Kidney (tissue), 14 donors: ENCODE measurements around the gene SRRM3. TPM values are rescaled to one million over a fixed set of nuclear protein-coding genes. Genes with fewer than 3 reads are reported as not detected.
A peak's percentile ranks its signal among the peaks of the same experiment; 100 is the strongest.

Experiments used
- DNase-seq, 5 donors: peaks; one replicate each; pipeline ENCODE4 v3.0.0-alpha.2; 2013 to 2020
- FAIRE-seq: peaks from 2 replicates; lab custom pipeline; 2012; peaks lifted over from hg19 to GRCh38; lab: Jason Lieb, UNC
- H3K27ac ChIP-seq, 2 donors: one replicate each; pipeline ENCODE4 v1.7.0; 2013; ENCODE audit warnings: low read depth in 2 of 2, low read length in 2 of 2, inconsistent platforms in 1 of 2
- H3K27me3 ChIP-seq: one replicate; pipeline ENCODE4 v1.7.1; 2013; ENCODE audit warnings: low read length, inconsistent platforms; ENCODE audit not compliant: control insufficient read depth, insufficient read depth
- H3K36me3 ChIP-seq, 3 donors: one replicate each; pipeline versions ENCODE4 v1.7.0 to v1.7.1; 2013; ENCODE audit warnings: low read length in 3 of 3, control low read depth in 1 of 3, inconsistent platforms in 1 of 3; ENCODE audit not compliant: insufficient read depth in 3 of 3, control insufficient read depth in 2 of 3
- H3K4me1 ChIP-seq, 3 donors: one replicate each; pipeline versions ENCODE4 v1.7.0 to v1.7.1; 2013; ENCODE audit warnings: low read length in 3 of 3, inconsistent platforms in 1 of 3, low read depth in 1 of 3; ENCODE audit not compliant: control insufficient read depth in 2 of 3, insufficient read depth in 2 of 3
- H3K4me3 ChIP-seq, 3 donors: one replicate each; pipeline versions ENCODE4 v1.7.0 to v1.8.1; 2013; ENCODE audit warnings: low read length in 3 of 3, control low read depth in 1 of 3, inconsistent platforms in 1 of 3
- H3K9ac ChIP-seq, 3 donors: one replicate each; pipeline versions ENCODE4 v1.7.0 to v1.7.1; 2013; ENCODE audit warnings: low read length in 3 of 3, control low read depth in 1 of 3, inconsistent platforms in 1 of 3
- H3K9me3 ChIP-seq, 3 donors: one replicate each; pipeline versions ENCODE4 v1.7.0 to v1.7.1; 2013; ENCODE audit warnings: low read length in 3 of 3, control low read depth in 1 of 3, inconsistent platforms in 1 of 3; ENCODE audit not compliant: control insufficient read depth in 2 of 3, insufficient read depth in 1 of 3
- CTCF ChIP-seq: IDR thresholded peaks from 3 replicates; pipeline ENCODE4 v1.5.1; 2012; ENCODE audit warnings: mild to moderate bottlenecking, moderate library complexity, borderline replicate concordance; ENCODE audit not compliant: insufficient read depth; ENCODE audit errors: extremely low read depth
- intact Hi-C: fragments of 100-400 bp; cut with DNase I; formaldehyde crosslinking; loops from one replicate; pipeline ENCODE4 v1.11.1; 2022
- polyA plus RNA-seq: library from polyadenylated mRNA; stranded (reverse); fragments of 350-450 nt; fragmentation: Illumina TruSeq; extraction: RNeasy Lipid Tissue Mini Kit (QIAGEN cat#74804); gene quantifications from one replicate; pipeline ENCODE4 v1.2.3, GENCODE V29; 2014; ENCODE audit warnings: low read depth, low replicate concordance; ENCODE audit not compliant: insufficient read depth
- total RNA-seq: library from RNA; stranded (reverse); fragmentation: NEBNext Ultra II Directional; extraction: Animal tissue kit (Norgen Biotek cat#: 25700); gene quantifications from one replicate; pipeline ENCODE4 v1.2.1, GENCODE V29; 2021
- donor health status: control.
- donor health status: control.
- donor health status: control.
- donor health status: control.
- donor health status: control.
- donor health status: DM: yes; HTN: yes; CAD: no.
- donor health status: Normal renal cell carcinoma (clear cell type).

The SRRM3 gene
- total and polyA plus RNA-seq, 2 donors from 2014 or later = 0.99 to 1.0 TPM

- no peaks in the 10 kb centered on the region for H3K9me3 ChIP-seq
- DNase-seq = peak in 1 of 5 donors; percentile 52
- H3K9ac ChIP-seq = no peak overlapping the region
- no peaks in the 10 kb centered on the region for H3K36me3 ChIP-seq
- no peak for TF ChIP-seq CTCF
- peaks cover 0 to under 1% (median 0%) of the 10 kb centered on the region in 3 donors for H3K4me1 ChIP-seq
- no peak overlapping the region for H3K4me3 ChIP-seq
- no peaks in the 10 kb centered on the region for H3K27me3 ChIP-seq
- no peak for FAIRE-seq
- intact Hi-C loops = loop anchor here (10.0 kb wide), 1 partner anchor 77 kb away; no protein-coding TSS in a partner anchor
- H3K27ac ChIP-seq = no peak overlapping the region
Measured at GRCh38 chr7:76261931-76262330, 60.2 kb downstream of the SRRM3 start.

- no peaks in the 10 kb centered on the region for H3K27me3 ChIP-seq
- DNase-seq = peak in 4 of 5 donors; percentile 64 to 78 (median 72)
- peak; percentile 40 for TF ChIP-seq CTCF
- FAIRE-seq = no peak
- intact Hi-C loops = loop anchor here (10.0 kb wide), 1 partner anchor 78 kb away; no protein-coding TSS in a partner anchor
- no peak overlapping the region for H3K4me3 ChIP-seq
- H3K4me1 ChIP-seq = peaks cover 0 to 3% (median 0%) of the 10 kb centered on the region in 3 donors
- no peak overlapping the region for H3K9ac ChIP-seq
- H3K36me3 ChIP-seq = no peaks in the 10 kb centered on the region
- H3K9me3 ChIP-seq = no peaks in the 10 kb centered on the region
- no peak overlapping the region for H3K27ac ChIP-seq
Measured at GRCh38 chr7:76262683-76263402, 61.1 kb downstream of the SRRM3 start.

- Histone ChIP-seq H3K27me3 (no peaks in the 10 kb centered on the region), H3K36me3 (no peaks in the 10 kb centered on the region), H3K27ac (no peak overlapping the region), H3K4me1 (peaks cover 0 to 3% (median 0%) of the 10 kb centered on the region in 3 donors), H3K9me3 (no peaks in the 10 kb centered on the region), H3K4me3 (no peak overlapping the region), H3K9ac (no peak overlapping the region)
- peak in 1 of 5 donors; percentile 67 for DNase-seq
- FAIRE-seq = no peak
- TF ChIP-seq CTCF = no peak
- intact Hi-C loops = loop anchor here (10.0 kb wide), 1 partner anchor 80 kb away; no protein-coding TSS in a partner anchor
Measured at GRCh38 chr7:76265299-76265698, 63.6 kb downstream of the SRRM3 start.
